CD14-positive monocyte (primary cell): Measurements from ENCODE around the gene CPNE8. TPM values are rescaled to one million over a fixed set of nuclear protein-coding genes. Genes with fewer than 3 reads are reported as not detected.
A peak's percentile ranks its signal among the peaks of the same experiment; 100 is the strongest.

Source experiments
- DNase-seq, 3 donors: peaks; one replicate each; pipeline ENCODE4 v3.0.0-alpha.2; 2011 to 2022
- H2AFZ ChIP-seq: 2 replicates; pipeline ENCODE4 v1.6.0; 2012; ENCODE audit warnings: mild to moderate bottlenecking, low read depth, low read length, inconsistent platforms; ENCODE audit not compliant: insufficient read depth, poor library complexity, severe bottlenecking
- H3K27ac ChIP-seq, 2 donors: 1 replicate in 1 of 2; 2 replicates in 1 of 2; pipeline ENCODE4 v1.5.1; 2012 to 2013; ENCODE audit warnings: low read length in 2 of 2, control low read depth in 1 of 2, inconsistent platforms in 1 of 2, low read depth in 1 of 2, mild to moderate bottlenecking in 1 of 2
- H3K27me3 ChIP-seq, 2 donors: one replicate each; pipeline versions ENCODE4 v1.6.0 to v1.6.1; 2011 to 2013; ENCODE audit warnings: low read length in 2 of 2; ENCODE audit not compliant: control insufficient read depth in 2 of 2, insufficient read depth in 2 of 2
- H3K36me3 ChIP-seq, 2 donors: replicated peaks in 1 of 2; 1 replicate in 1 of 2; 2 replicates in 1 of 2; pipeline versions ENCODE4 v1.5.1 to v1.6.1; 2012 to 2013; ENCODE audit warnings: low read length in 2 of 2, control low read depth in 1 of 2, inconsistent platforms in 1 of 2, mild to moderate bottlenecking in 1 of 2; ENCODE audit not compliant: insufficient read depth in 2 of 2, control insufficient read depth in 1 of 2
- H3K4me1 ChIP-seq, 2 donors: 1 replicate in 1 of 2; 2 replicates in 1 of 2; pipeline versions ENCODE4 v1.5.1 to v1.6.1; 2012 to 2013; ENCODE audit warnings: low read length in 2 of 2, control low read depth in 1 of 2, inconsistent platforms in 1 of 2, mild to moderate bottlenecking in 1 of 2, moderate library complexity in 1 of 2; ENCODE audit not compliant: insufficient read depth in 2 of 2, control insufficient read depth in 1 of 2
- H3K4me2 ChIP-seq: replicated peaks from 2 replicates; pipeline ENCODE3; 2012; ENCODE audit warnings: low read length, moderate library complexity, mild to moderate bottlenecking; ENCODE audit not compliant: poor library complexity, severe bottlenecking; ENCODE audit errors: extremely low read depth
- H3K4me3 ChIP-seq, 3 experiments: fragments of 200-600 bp in 1 of 3; sonication (generic) in 1 of 3; replicated peaks in 1 of 3; 1 replicate in 2 of 3; 2 replicates in 1 of 3; pipeline ENCODE4 v1.5.1; 2011 to 2013; ENCODE audit warnings: low read length in 3 of 3, mild to moderate bottlenecking in 3 of 3, control low read depth in 2 of 3, low read depth in 2 of 3, inconsistent platforms in 1 of 3, moderate library complexity in 1 of 3
- H3K79me2 ChIP-seq: 2 replicates; pipeline ENCODE4 v1.6.0; 2012; ENCODE audit warnings: mild to moderate bottlenecking, control low read depth, inconsistent platforms, low read length, moderate library complexity; ENCODE audit not compliant: insufficient read depth
- H3K9ac ChIP-seq: 2 replicates; pipeline ENCODE4 v1.6.0; 2017; ENCODE audit warnings: low read length, mild to moderate bottlenecking; ENCODE audit not compliant: insufficient read depth, poor library complexity, severe bottlenecking
- H3K9me3 ChIP-seq, 2 donors: replicated peaks in 1 of 2; 1 replicate in 1 of 2; 2 replicates in 1 of 2; pipeline versions ENCODE4 v1.5.1 to v1.6.1; 2012 to 2013; ENCODE audit warnings: low read length in 2 of 2, control low read depth in 1 of 2; ENCODE audit not compliant: control insufficient read depth in 1 of 2, insufficient read depth in 1 of 2
- H4K20me1 ChIP-seq: 2 replicates; pipeline ENCODE4 v1.6.0; 2012; ENCODE audit warnings: mild to moderate bottlenecking, low read length, control low read depth, moderate library complexity; ENCODE audit not compliant: insufficient read depth
- H3K27ac Mint-ChIP-seq, 7 donors: one replicate each; pipeline ENCODE4 v1.8.0; 2020; ENCODE audit warnings: mild to moderate bottlenecking in 7 of 7, mixed read lengths in 7 of 7, moderate library complexity in 6 of 7, inconsistent platforms in 2 of 7
- H3K27me3 Mint-ChIP-seq, 3 donors: one replicate each; pipeline ENCODE4 v1.8.0; 2021 to 2022; ENCODE audit warnings: low read depth in 3 of 3, mild to moderate bottlenecking in 3 of 3, mixed read lengths in 3 of 3, moderate library complexity in 3 of 3, inconsistent platforms in 1 of 3
- H3K36me3 Mint-ChIP-seq, 2 donors: one replicate each; pipeline ENCODE4 v1.8.0; 2020; ENCODE audit warnings: mixed read lengths in 2 of 2, inconsistent platforms in 1 of 2, mild to moderate bottlenecking in 1 of 2
- H3K4me1 Mint-ChIP-seq: one replicate; pipeline ENCODE4 v1.8.0; 2020; ENCODE audit warnings: mild to moderate bottlenecking, mixed read lengths
- H3K4me3 Mint-ChIP-seq, 2 donors: one replicate each; pipeline ENCODE4 v1.8.0; 2020; ENCODE audit warnings: mild to moderate bottlenecking in 2 of 2, mixed read lengths in 2 of 2, moderate library complexity in 1 of 2
- H3K9me3 Mint-ChIP-seq, 7 donors: one replicate each; pipeline ENCODE4 v1.8.0; 2020 to 2022; ENCODE audit warnings: mixed read lengths in 7 of 7, mild to moderate bottlenecking in 6 of 7, moderate library complexity in 6 of 7, inconsistent platforms in 2 of 7
- CTCF ChIP-seq: fragments of 200-600 bp; IDR thresholded peaks from one replicate; pipeline ENCODE4 v1.8.0; 2022; ENCODE audit warnings: antibody characterized with exemption, mild to moderate bottlenecking
- WGBS: methylation state at CpG from one replicate; pipeline ENCODE4 v1.1.5; 2013; ENCODE audit warnings: missing lambda C conversion rate; ENCODE audit not compliant: insufficient coverage; 5-methylcytosine and 5-hydroxymethylcytosine counted together
- intact Hi-C, 2 donors: fragments of 100-400 bp; cut with micrococcal nuclease; formaldehyde crosslinking; loops; one replicate each; pipeline versions ENCODE4 v1.15.0 to v1.15.1; 2023
- polyA plus RNA-seq, 3 donors: library from polyadenylated mRNA; depleted of rRNA in 1 of 3; unstranded in 2 of 3; stranded (reverse) in 1 of 3; fragments of 300-500 nt in 2 of 3; fragments of >200 nt in 1 of 3; fragmentation: Illumina TruSeq in 2 of 3; gene quantifications; 1 replicate in 2 of 3; 2 replicates in 1 of 3; pipeline ENCODE4 v1.2.3, GENCODE V29; 2012 to 2021

CPNE8 gene
- polyA plus RNA-seq, 3 donors: 15.2 to 22.5 (median 19.0) TPM

- H3K4me3 Mint-ChIP-seq: no peak overlapping the region
- no peaks in the 10 kb centered on the region for H4K20me1 ChIP-seq
- no peaks in the 10 kb centered on the region for H3K9me3 ChIP-seq
- no peaks in the 10 kb centered on the region for H3K27me3 ChIP-seq
- TF ChIP-seq CTCF: no peak
- peaks cover 22 to 63% of the 10 kb centered on the region in 2 donors for H3K36me3 ChIP-seq
- intact Hi-C loops: no loop called here
- 80% methylated on average over 1 of the region's 2 CpGs for WGBS
- H3K27ac Mint-ChIP-seq: peak overlapping the region in 4 of 7 donors; percentile 47 to 72 (median 53)
- no peak overlapping the region for H3K27ac ChIP-seq
- no peaks in the 10 kb centered on the region for H3K79me2 ChIP-seq
- no peak for DNase-seq
- H3K4me1 ChIP-seq: no peaks in the 10 kb centered on the region
- H3K4me3 ChIP-seq: no peak overlapping the region
- peaks cover 41 to 62% of the 10 kb centered on the region in 2 donors for H3K36me3 Mint-ChIP-seq
- H3K4me1 Mint-ChIP-seq: no peaks in the 10 kb centered on the region
- H3K9me3 Mint-ChIP-seq: peaks cover 0 to 4% (median 0%) of the 10 kb centered on the region in 7 donors
- no peaks in the 10 kb centered on the region for H3K27me3 Mint-ChIP-seq
- H2AFZ ChIP-seq: no peak overlapping the region
- no peak overlapping the region for H3K4me2 ChIP-seq
- H3K9ac ChIP-seq: no peak overlapping the region
These were observed 235.9 kb downstream of the CPNE8 start for GRCh38 chr12:38669530-38669929.

GRCh38 chr12:38669081-38669480 is 236.3 kb downstream of the CPNE8 start:
- Mint-ChIP-seq H3K4me1 (no peaks in the 10 kb centered on the region), H3K27me3 (no peaks in the 10 kb centered on the region), H3K27ac (peak overlapping the region in 1 of 7 donors; percentile 54), H3K4me3 (no peak overlapping the region), H3K9me3 (peaks cover 0 to 2% (median 0%) of the 10 kb centered on the region in 7 donors), H3K36me3 (peaks cover 37 to 57% of the 10 kb centered on the region in 2 donors)
- H3K36me3 ChIP-seq: peaks cover 17 to 59% of the 10 kb centered on the region in 2 donors
- no peak overlapping the region for H3K4me3 ChIP-seq
- no peak overlapping the region for H3K9ac ChIP-seq
- no CpG with 5 or more reads among the region's 1 CpG for WGBS
- H3K79me2 ChIP-seq: no peaks in the 10 kb centered on the region
- H2AFZ ChIP-seq: no peak overlapping the region
- no peaks in the 10 kb centered on the region for H4K20me1 ChIP-seq
- no peak for TF ChIP-seq CTCF
- H3K4me1 ChIP-seq: peaks cover 0 to under 1% of the 10 kb centered on the region in 2 donors
- no peak for DNase-seq
- intact Hi-C loops: no loop called here
- H3K4me2 ChIP-seq: no peak overlapping the region
- no peak overlapping the region for H3K27ac ChIP-seq
- no peaks in the 10 kb centered on the region for H3K27me3 ChIP-seq
- no peaks in the 10 kb centered on the region for H3K9me3 ChIP-seq
